Mesenchymal stem cell (in vitro differentiated cells and primary cell): Measurements from ENCODE around the gene GRHPR.

ENCODE experiments used
- DNase-seq: peaks from one replicate; pipeline ENCODE4 v3.0.0-alpha.2; 2013
- H2AFZ ChIP-seq: one replicate; pipeline ENCODE4 v1.6.1; 2013; ENCODE audit warnings: low read depth, mild to moderate bottlenecking, control low read depth, inconsistent platforms, low read length, moderate library complexity
- H2AK5ac ChIP-seq: 2 replicates; pipeline ENCODE4 v1.6.1; 2013; ENCODE audit warnings: low read length, moderate library complexity, mild to moderate bottlenecking, inconsistent platforms; ENCODE audit not compliant: severe bottlenecking
- H2BK120ac ChIP-seq: one replicate; pipeline ENCODE4 v1.6.1; 2013; ENCODE audit warnings: low read depth, mild to moderate bottlenecking, inconsistent platforms, low read length, moderate library complexity
- H2BK12ac ChIP-seq, 2 experiments: one replicate each; pipeline ENCODE4 v1.6.1; 2013; ENCODE audit warnings: inconsistent platforms in 2 of 2, low read length in 2 of 2, mild to moderate bottlenecking in 2 of 2, moderate library complexity in 2 of 2, control low read depth in 1 of 2
- H2BK15ac ChIP-seq: one replicate; pipeline ENCODE4 v1.6.1; 2013; ENCODE audit warnings: mild to moderate bottlenecking, low read depth, inconsistent platforms; ENCODE audit not compliant: poor library complexity, severe bottlenecking
- H2BK5ac ChIP-seq: 2 replicates; pipeline ENCODE4 v1.6.1; 2013; ENCODE audit warnings: low read depth, mild to moderate bottlenecking, low read length, control low read depth, inconsistent platforms; ENCODE audit not compliant: poor library complexity, severe bottlenecking
- H3K14ac ChIP-seq, 2 experiments: one replicate each; pipeline ENCODE4 v1.6.1; 2013; ENCODE audit warnings: inconsistent platforms in 2 of 2, low read length in 2 of 2, control low read depth in 1 of 2, mild to moderate bottlenecking in 1 of 2, moderate library complexity in 1 of 2
- H3K18ac ChIP-seq, 2 experiments: one replicate each; pipeline ENCODE4 v1.6.1; 2013; ENCODE audit warnings: inconsistent platforms in 2 of 2, low read length in 2 of 2, control low read depth in 1 of 2, low read depth in 1 of 2, mild to moderate bottlenecking in 1 of 2
- H3K23ac ChIP-seq, 2 experiments: one replicate each; pipeline ENCODE4 v1.6.1; 2013; ENCODE audit warnings: inconsistent platforms in 2 of 2, low read length in 2 of 2, mild to moderate bottlenecking in 2 of 2, moderate library complexity in 2 of 2, control low read depth in 1 of 2
- H3K27ac ChIP-seq: 2 replicates; pipeline ENCODE4 v1.5.1; 2013; ENCODE audit warnings: mild to moderate bottlenecking, moderate library complexity, low read length, control low read depth, inconsistent platforms; ENCODE audit not compliant: poor library complexity, severe bottlenecking
- H3K27me3 ChIP-seq, 2 experiments: 2 replicates each; pipeline versions ENCODE4 v1.6.1 to v1.7.0; 2013; ENCODE audit warnings: low read length in 2 of 2, mild to moderate bottlenecking in 2 of 2, moderate library complexity in 2 of 2, control low read depth in 1 of 2, inconsistent platforms in 1 of 2; ENCODE audit not compliant: control insufficient read depth in 1 of 2, insufficient read depth in 1 of 2
- H3K36me3 ChIP-seq, 2 experiments: 2 replicates each; pipeline versions ENCODE4 v1.6.1 to v1.7.0; 2013; ENCODE audit warnings: low read length in 2 of 2, control low read depth in 1 of 2, inconsistent platforms in 1 of 2, low read depth in 1 of 2, mild to moderate bottlenecking in 1 of 2; ENCODE audit not compliant: insufficient read depth in 2 of 2, control insufficient read depth in 1 of 2
- H3K4ac ChIP-seq, 2 experiments: one replicate each; pipeline ENCODE4 v1.6.1; 2013; ENCODE audit warnings: inconsistent platforms in 2 of 2, low read length in 2 of 2, mild to moderate bottlenecking in 2 of 2, moderate library complexity in 2 of 2, control low read depth in 1 of 2, low read depth in 1 of 2
- H3K4me1 ChIP-seq: 2 replicates; pipeline ENCODE4 v1.6.1; 2013; ENCODE audit warnings: low read depth, low read length, control low read depth; ENCODE audit not compliant: control insufficient read depth, insufficient read depth
- H3K4me2 ChIP-seq: 2 replicates; pipeline ENCODE4 v1.6.1; 2013; ENCODE audit warnings: low read length, mild to moderate bottlenecking, inconsistent platforms; ENCODE audit not compliant: poor library complexity, severe bottlenecking
- H3K4me3 ChIP-seq, 2 experiments: 2 replicates each; pipeline versions ENCODE4 v1.5.1 to v1.7.0; 2013; ENCODE audit warnings: low read length in 2 of 2, mild to moderate bottlenecking in 2 of 2, control low read depth in 1 of 2, low read depth in 1 of 2; ENCODE audit not compliant: insufficient read depth in 1 of 2
- H3K79me1 ChIP-seq: replicated peaks from 2 replicates; pipeline ENCODE4 v1.6.1; 2013; ENCODE audit warnings: mild to moderate bottlenecking, control low read depth, low read length, inconsistent platforms; ENCODE audit not compliant: poor library complexity, severe bottlenecking
- H3K9ac ChIP-seq: 2 replicates; pipeline ENCODE4 v1.7.0; 2013; ENCODE audit warnings: mild to moderate bottlenecking, low read length, moderate library complexity
- H3K9me3 ChIP-seq: 2 replicates; pipeline ENCODE4 v1.7.0; 2013; ENCODE audit warnings: mild to moderate bottlenecking, low read length; ENCODE audit not compliant: control insufficient read depth
- H4K8ac ChIP-seq: one replicate; pipeline ENCODE4 v1.6.1; 2013; ENCODE audit warnings: inconsistent platforms, mild to moderate bottlenecking, low read length, moderate library complexity
- H4K91ac ChIP-seq: one replicate; pipeline ENCODE4 v1.6.1; 2013; ENCODE audit warnings: mild to moderate bottlenecking, low read length, inconsistent platforms
- WGBS: methylation state at CpG from one replicate; pipeline ENCODE4 v1.1.7; 2013; ENCODE audit warnings: mixed read lengths; 5-methylcytosine and 5-hydroxymethylcytosine counted together

Gene GRHPR

DNA sequence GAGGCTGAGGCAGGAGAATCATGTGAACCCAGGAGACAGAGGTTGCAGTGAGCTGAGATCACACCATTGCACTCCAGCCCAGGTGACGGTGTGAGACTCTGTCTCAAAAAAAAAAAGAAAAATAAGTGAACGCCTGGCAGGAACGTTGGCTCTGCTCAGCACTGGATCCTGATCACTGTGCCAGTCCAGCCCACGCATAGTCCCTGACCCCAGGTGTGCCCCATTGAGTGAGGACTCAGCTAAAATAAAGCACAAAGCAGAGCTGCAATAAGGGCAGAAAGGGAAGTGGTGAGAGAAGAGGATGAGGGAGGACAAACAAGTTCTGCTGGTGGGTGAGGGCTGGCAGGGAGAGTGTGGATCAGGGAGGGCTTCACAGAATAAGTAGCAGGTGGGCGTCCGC, 4.3 kb downstream of the GRHPR start:
- 95% methylated on average over 6 of the region's 6 CpGs for WGBS

DNA sequence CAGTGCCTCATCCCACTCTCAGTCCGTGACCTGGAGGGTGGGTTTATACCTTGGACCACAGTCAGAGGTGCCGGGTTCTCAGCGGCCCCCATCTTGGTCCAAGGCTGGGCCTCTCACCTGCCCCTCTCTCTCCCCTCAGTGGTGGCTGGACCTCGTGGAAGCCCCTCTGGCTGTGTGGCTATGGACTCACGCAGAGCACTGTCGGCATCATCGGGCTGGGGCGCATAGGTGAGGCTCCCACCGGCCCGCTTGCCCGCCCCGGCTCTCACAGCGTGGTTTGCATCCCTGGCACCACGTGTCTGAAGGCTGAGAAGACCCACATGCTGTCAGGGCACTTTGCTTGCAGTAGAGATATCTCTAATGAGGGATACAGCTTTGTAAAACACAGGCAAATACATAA, 5.8 kb downstream of the GRHPR start:
- no peaks in the 10 kb centered on the region for H3K27me3 ChIP-seq
- no peak overlapping the region for H2BK12ac ChIP-seq
- H3K4ac ChIP-seq: no peak overlapping the region
- H2BK120ac ChIP-seq: no peak overlapping the region
- no peak overlapping the region for H2AK5ac ChIP-seq
- H3K27ac ChIP-seq: no peak overlapping the region
- H4K8ac ChIP-seq: no peak overlapping the region
- H2AFZ ChIP-seq: no peak overlapping the region
- no peak for DNase-seq
- H3K23ac ChIP-seq: no peak overlapping the region
- no peaks in the 10 kb centered on the region for H3K9me3 ChIP-seq
- H2BK15ac ChIP-seq: no peak overlapping the region
- H4K91ac ChIP-seq: no peak overlapping the region
- peak overlapping the region in 1 of 2 experiments; percentile 5 for H3K4me3 ChIP-seq
- no peak overlapping the region for H3K4me2 ChIP-seq
- 98% methylated on average over 13 of the region's 14 CpGs for WGBS
- no peak overlapping the region for H3K9ac ChIP-seq
- H3K14ac ChIP-seq: no peak overlapping the region
- peaks cover 69 to 80% of the 10 kb centered on the region in 2 experiments for H3K36me3 ChIP-seq
- peaks cover 61% of the 10 kb centered on the region for H3K79me1 ChIP-seq
- no peak overlapping the region for H2BK5ac ChIP-seq
- H3K4me1 ChIP-seq: peaks cover 24% of the 10 kb centered on the region
- H3K18ac ChIP-seq: no peak overlapping the region

More for the DNA sequence above, 4.3 kb downstream of the GRHPR start:
- H3K4me3 ChIP-seq: no peak overlapping the region
- no peaks in the 10 kb centered on the region for H3K27me3 ChIP-seq
- no peak overlapping the region for H2AK5ac ChIP-seq
- DNase-seq: no peak
- H3K23ac ChIP-seq: no peak overlapping the region
- no peak overlapping the region for H3K14ac ChIP-seq
- H3K4me2 ChIP-seq: no peak overlapping the region
- H3K4me1 ChIP-seq: peaks cover 26% of the 10 kb centered on the region
- H2BK5ac ChIP-seq: no peak overlapping the region
- H3K18ac ChIP-seq: no peak overlapping the region
- peaks cover 61 to 69% of the 10 kb centered on the region in 2 experiments for H3K36me3 ChIP-seq
- no peak overlapping the region for H2BK15ac ChIP-seq
- H2AFZ ChIP-seq: no peak overlapping the region
- H3K9ac ChIP-seq: no peak overlapping the region
- H2BK120ac ChIP-seq: no peak overlapping the region
- no peak overlapping the region for H4K91ac ChIP-seq
- H3K9me3 ChIP-seq: no peaks in the 10 kb centered on the region
- no peak overlapping the region for H3K27ac ChIP-seq
- no peak overlapping the region for H3K4ac ChIP-seq
- H2BK12ac ChIP-seq: no peak overlapping the region
- H3K79me1 ChIP-seq: peaks cover 56% of the 10 kb centered on the region
- no peak overlapping the region for H4K8ac ChIP-seq

DNA sequence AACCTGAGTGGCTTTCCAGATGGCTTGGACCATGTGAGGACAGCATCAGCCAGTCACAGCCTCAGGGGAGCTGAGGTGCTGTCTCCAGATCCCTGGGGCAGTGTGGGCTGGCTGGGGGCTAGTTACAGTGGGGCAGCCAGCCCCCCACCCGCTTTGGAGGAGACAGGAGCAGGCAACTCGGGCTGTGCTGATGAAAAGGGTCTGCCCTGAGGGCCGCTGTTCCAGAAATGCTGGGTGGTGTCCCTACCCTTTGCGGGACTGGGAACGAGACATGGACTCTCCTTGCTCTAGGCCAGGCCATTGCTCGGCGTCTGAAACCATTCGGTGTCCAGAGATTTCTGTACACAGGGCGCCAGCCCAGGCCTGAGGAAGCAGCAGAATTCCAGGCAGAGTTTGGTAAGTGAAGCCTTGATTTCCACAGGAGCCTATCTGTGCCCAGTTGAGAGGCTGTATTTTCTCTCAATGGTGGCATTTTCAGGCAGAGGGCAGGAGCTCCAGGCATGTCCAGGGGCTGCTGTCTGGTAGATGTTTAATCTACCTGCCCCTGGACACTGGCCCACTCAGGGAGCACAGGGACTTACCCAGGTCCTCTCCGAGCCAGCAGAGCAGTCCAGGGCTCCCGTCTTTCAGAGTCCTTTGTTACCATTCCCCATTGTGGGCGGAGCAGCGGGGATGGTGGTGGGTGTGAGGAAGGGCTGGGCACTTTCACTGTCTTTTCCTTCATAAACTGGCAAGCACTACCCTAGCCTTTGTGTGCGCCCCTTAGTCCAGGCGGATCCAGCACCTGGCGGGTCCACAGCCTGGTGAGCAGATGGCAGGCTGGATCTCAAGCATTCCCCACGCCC, 7.2 kb downstream of the GRHPR start:
- 94% methylated on average over 17 of the region's 17 CpGs for WGBS

DNA sequence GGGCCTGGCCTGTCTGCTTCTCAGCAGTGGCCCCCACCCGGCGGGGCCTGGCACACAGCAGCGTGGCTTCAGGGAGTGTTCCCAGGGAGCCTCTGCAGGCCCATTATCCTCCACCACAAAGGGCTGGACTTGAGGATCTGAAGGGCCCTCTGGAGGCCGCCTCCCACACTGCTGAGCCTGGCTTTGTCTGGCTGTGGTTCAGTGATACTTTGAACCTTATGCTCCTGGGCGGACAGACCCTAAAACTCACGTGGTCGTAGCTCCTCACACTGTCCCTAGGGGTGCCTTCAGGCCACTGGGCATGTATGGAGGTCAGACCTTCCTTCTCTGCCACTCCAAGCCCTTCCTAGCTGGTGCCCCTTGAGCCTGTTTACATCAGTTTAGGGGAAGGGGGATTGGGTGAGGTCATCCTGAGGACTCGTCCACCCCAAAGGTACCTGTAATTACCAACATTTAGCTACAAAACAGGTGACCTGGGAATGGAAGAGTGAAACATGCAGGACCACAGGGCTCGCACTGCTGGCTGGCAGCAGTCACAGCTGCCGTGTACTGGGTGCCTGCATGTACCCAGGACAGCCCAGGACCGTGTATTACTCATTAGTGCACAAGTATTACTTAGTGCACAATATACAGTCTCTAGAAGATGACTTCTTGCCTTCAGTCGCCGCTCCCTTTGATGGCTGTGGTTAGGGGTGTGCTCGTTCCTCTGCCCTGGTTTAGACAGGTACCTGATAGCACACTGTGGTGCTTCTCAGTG, 8.5 kb downstream of the GRHPR start:
- 87% methylated on average over 13 of the region's 14 CpGs for WGBS
- no peak overlapping the region for H2BK5ac ChIP-seq

More for the DNA sequence above, 7.2 kb downstream of the GRHPR start:
- H3K23ac ChIP-seq: no peak overlapping the region
- H4K91ac ChIP-seq: no peak overlapping the region
- H4K8ac ChIP-seq: no peak overlapping the region
- peaks cover 68% of the 10 kb centered on the region for H3K79me1 ChIP-seq
- H3K9ac ChIP-seq: no peak overlapping the region
- no peak overlapping the region for H2BK15ac ChIP-seq
- H2BK120ac ChIP-seq: no peak overlapping the region
- no peak overlapping the region for H3K4me3 ChIP-seq
- H3K18ac ChIP-seq: no peak overlapping the region
- H2AK5ac ChIP-seq: no peak overlapping the region
- DNase-seq: no peak
- H3K14ac ChIP-seq: no peak overlapping the region
- no peaks in the 10 kb centered on the region for H3K27me3 ChIP-seq
- H3K36me3 ChIP-seq: peaks cover 82 to 83% of the 10 kb centered on the region in 2 experiments
- H3K27ac ChIP-seq: no peak overlapping the region
- H2AFZ ChIP-seq: no peak overlapping the region
- H3K9me3 ChIP-seq: no peaks in the 10 kb centered on the region
- no peak overlapping the region for H3K4me2 ChIP-seq
- peaks cover 19% of the 10 kb centered on the region for H3K4me1 ChIP-seq
- H2BK5ac ChIP-seq: no peak overlapping the region
- no peak overlapping the region for H2BK12ac ChIP-seq
- no peak overlapping the region for H3K4ac ChIP-seq

More for the DNA sequence above, 8.5 kb downstream of the GRHPR start:
- peaks cover 12% of the 10 kb centered on the region for H3K4me1 ChIP-seq
- DNase-seq: no peak
- H3K27ac ChIP-seq: no peak overlapping the region
- H3K23ac ChIP-seq: no peak overlapping the region
- H2AK5ac ChIP-seq: no peak overlapping the region
- H4K8ac ChIP-seq: no peak overlapping the region
- H2AFZ ChIP-seq: no peak overlapping the region
- no peaks in the 10 kb centered on the region for H3K27me3 ChIP-seq
- peak overlapping the region in 1 of 2 experiments; percentile 38 for H3K4ac ChIP-seq
- H2BK120ac ChIP-seq: no peak overlapping the region
- no peak overlapping the region for H4K91ac ChIP-seq
- H2BK12ac ChIP-seq: peak overlapping the region in 1 of 2 experiments; percentile 17
- no peak overlapping the region for H2BK15ac ChIP-seq
- no peaks in the 10 kb centered on the region for H3K9me3 ChIP-seq
- no peak overlapping the region for H3K14ac ChIP-seq
- peaks cover 68% of the 10 kb centered on the region for H3K79me1 ChIP-seq
- H3K4me2 ChIP-seq: no peak overlapping the region
- peaks cover 83 to 90% of the 10 kb centered on the region in 2 experiments for H3K36me3 ChIP-seq
- H3K4me3 ChIP-seq: no peak overlapping the region
- H3K9ac ChIP-seq: no peak overlapping the region
- no peak overlapping the region for H3K18ac ChIP-seq
